NCI-H345 treated with DMSO at 0.1 percent for 48 hours (cell line): ENCODE measurements around the gene TTC28.
"Not testable (repeated sequence)": the region's sequence is repeated elsewhere in the genome, so short reads cannot be mapped to it uniquely, and the experiment has no call there.

ENCODE experiments used
- DNase-seq: peaks from one replicate; lab custom pipeline; 2025; ENCODE audit not compliant: unreplicated experiment; lab: John Stamatoyannopoulos, UW

TTC28 gene

GRCh38 chr22:28560743-28561101 lies 118.9 kb downstream of the TTC28 start:
- DNase-seq: not testable (repeated sequence)

GRCh38 chr22:28560046-28560742 lies 119.4 kb downstream of the TTC28 start:
- DNase-seq: no peak

- DNase-seq: no peak
Observed at GRCh38 chr22:28557184-28557583, 122.5 kb downstream of the TTC28 start.

GRCh38 chr22:28553108-28553866 lies 126.4 kb downstream of the TTC28 start:
- not testable (repeated sequence) for DNase-seq

GRCh38 chr22:28548406-28548805 lies 131.2 kb downstream of the TTC28 start:
- no peak for DNase-seq

GRCh38 chr22:28547132-28547842 lies 132.4 kb downstream of the TTC28 start:
- DNase-seq: no peak

- DNase-seq: no peak
Observed at GRCh38 chr22:28544431-28544868, 135.2 kb downstream of the TTC28 start.

- no peak for DNase-seq
Observed at GRCh38 chr22:28542980-28543621, 136.5 kb downstream of the TTC28 start.

GRCh38 chr22:28541137-28541536 lies 138.5 kb downstream of the TTC28 start:
- DNase-seq: no peak

GRCh38 chr22:28538922-28539321 lies 140.7 kb downstream of the TTC28 start:
- DNase-seq: no peak

GRCh38 chr22:28530565-28530964 lies 149.1 kb downstream of the TTC28 start:
- not testable (repeated sequence) for DNase-seq

GRCh38 chr22:28529144-28529543 lies 150.5 kb downstream of the TTC28 start:
- DNase-seq: not testable (repeated sequence)

GRCh38 chr22:28521451-28521850 lies 158.2 kb downstream of the TTC28 start:
- DNase-seq: no peak

- DNase-seq: no peak
Observed at GRCh38 chr22:28514321-28514821, 165.3 kb downstream of the TTC28 start.

- DNase-seq: not testable (repeated sequence)
Observed at GRCh38 chr22:28512387-28512786, 167.3 kb downstream of the TTC28 start.

- no peak for DNase-seq
Observed at GRCh38 chr22:28507896-28508295, 171.7 kb downstream of the TTC28 start.

- DNase-seq: no peak
Observed at GRCh38 chr22:28506150-28506535, 173.5 kb downstream of the TTC28 start.

GRCh38 chr22:28505416-28506149 lies 174.1 kb downstream of the TTC28 start:
- DNase-seq: no peak

- no peak for DNase-seq
Observed at GRCh38 chr22:28500006-28500405, 179.6 kb downstream of the TTC28 start.

- no peak for DNase-seq
Observed at GRCh38 chr22:28498044-28498443, 181.6 kb downstream of the TTC28 start.
